Loucy (cell line): ENCODE data around the gene PKP1.

Source experiments
- H2AFZ ChIP-seq: fragments of 200-600 bp; sonication (generic); 2 replicates; pipeline ENCODE4 v1.6.0; 2016; ENCODE audit warnings: antibody characterized with exemption, mild to moderate bottlenecking, low read length, moderate library complexity
- H3F3A ChIP-seq: fragments of 200-600 bp; 2 replicates; pipeline ENCODE4 v1.6.0; 2016; ENCODE audit warnings: antibody characterized with exemption, low read depth, mild to moderate bottlenecking
- H3K27me3 ChIP-seq: fragments of 200-600 bp; sonication (generic); 2 replicates; pipeline ENCODE4 v1.6.1; 2014; ENCODE audit warnings: low read length, mild to moderate bottlenecking; ENCODE audit not compliant: insufficient read depth, poor library complexity, severe bottlenecking
- H3K36me3 ChIP-seq: fragments of 200-600 bp; sonication (generic); 2 replicates; pipeline ENCODE4 v1.6.1; 2016; ENCODE audit warnings: low read length; ENCODE audit not compliant: insufficient read depth
- H3K4me1 ChIP-seq: fragments of 200-600 bp; sonication (generic); 2 replicates; pipeline ENCODE4 v1.5.1; 2014; ENCODE audit warnings: low read length, mild to moderate bottlenecking; ENCODE audit not compliant: insufficient read depth, poor library complexity, severe bottlenecking
- H3K4me2 ChIP-seq: fragments of 200-600 bp; sonication (generic); 2 replicates; pipeline ENCODE4 v1.6.0; 2014; ENCODE audit warnings: antibody characterized with exemption, low read length, low read depth, mild to moderate bottlenecking; ENCODE audit not compliant: poor library complexity, severe bottlenecking
- H3K4me3 ChIP-seq: fragments of 200-600 bp; sonication (generic); 2 replicates; pipeline ENCODE4 v1.5.1; 2014; ENCODE audit warnings: low read length, mild to moderate bottlenecking, mixed read lengths; ENCODE audit not compliant: poor library complexity, severe bottlenecking
- H3K79me2 ChIP-seq: fragments of 200-600 bp; sonication (generic); 2 replicates; pipeline ENCODE4 v1.6.1; 2014; ENCODE audit warnings: low read length; ENCODE audit not compliant: insufficient read depth
- H3K9ac ChIP-seq: fragments of 200-600 bp; sonication (generic); 2 replicates; pipeline ENCODE4 v1.6.0; 2014; ENCODE audit warnings: mild to moderate bottlenecking, low read depth, low read length, moderate library complexity; ENCODE audit not compliant: poor library complexity, severe bottlenecking
- H3K9me2 ChIP-seq: fragments of 200-600 bp; sonication (generic); replicated peaks from 2 replicates; pipeline ENCODE4 v1.6.1; 2016; ENCODE audit warnings: low read depth, low read length, mixed read lengths
- H3K9me3 ChIP-seq: fragments of 200-600 bp; sonication (generic); 2 replicates; pipeline ENCODE4 v1.6.1; 2014; ENCODE audit warnings: mild to moderate bottlenecking, antibody characterized with exemption, low read length, low read depth; ENCODE audit not compliant: insufficient read depth
- H4K20me1 ChIP-seq: fragments of 200-600 bp; sonication (generic); 2 replicates; pipeline ENCODE4 v1.6.0; 2014; ENCODE audit warnings: antibody characterized with exemption, low read length, mild to moderate bottlenecking; ENCODE audit not compliant: insufficient read depth, poor library complexity, severe bottlenecking
- CTCF ChIP-seq: fragments of 200-600 bp; sonication (generic); conservative IDR thresholded peaks from 2 replicates; pipeline ENCODE4 v1.5.1; 2014; ENCODE audit warnings: mild to moderate bottlenecking, antibody characterized with exemption, low read length
- EZH2phosphoT487 ChIP-seq: fragments of 200-600 bp; IDR thresholded peaks from 2 replicates; pipeline ENCODE4 v1.6.1; 2018; ENCODE audit warnings: antibody characterized with exemption, mild to moderate bottlenecking, moderate library complexity, borderline replicate concordance

Gene PKP1

DNA sequence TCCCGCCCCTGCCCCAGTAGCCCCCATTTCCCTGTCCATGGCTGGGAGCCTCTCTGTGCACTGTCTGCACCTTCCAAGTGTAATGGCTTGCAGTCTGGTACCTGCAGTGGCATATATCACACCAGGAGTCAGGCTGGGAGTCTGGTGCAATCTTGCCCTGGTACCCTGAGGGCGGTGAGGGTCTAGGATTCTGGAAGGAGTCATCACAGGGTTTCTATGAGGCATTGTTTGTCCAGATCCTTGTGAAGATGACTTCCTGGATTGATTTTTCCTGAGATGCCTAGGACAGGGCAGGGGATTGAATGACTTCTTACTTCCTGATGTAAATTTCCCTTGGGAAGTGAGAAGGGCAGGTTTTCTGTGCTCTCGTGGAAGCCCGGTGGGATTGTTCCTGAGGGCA is 5.9 kb upstream of the PKP1 start:
- Histone ChIP-seq H3K9ac (no peak overlapping the region), H3F3A (no peaks in the 10 kb centered on the region), H2AFZ (no peak overlapping the region), H3K79me2 (no peaks in the 10 kb centered on the region), H3K27me3 (no peaks in the 10 kb centered on the region), H3K9me3 (no peaks in the 10 kb centered on the region), H3K36me3 (no peaks in the 10 kb centered on the region), H4K20me1 (no peaks in the 10 kb centered on the region), H3K4me3 (no peak overlapping the region), H3K4me2 (no peak overlapping the region), H3K9me2 (no peaks in the 10 kb centered on the region), H3K4me1 (no peaks in the 10 kb centered on the region)
- TF ChIP-seq EZH2phosphoT487 (no peak), CTCF (no peak)

GRCh38 chr1:201279313-201279712 is 4.0 kb upstream of the PKP1 start:
- Histone ChIP-seq H3F3A (no peaks in the 10 kb centered on the region), H3K4me3 (no peak overlapping the region), H2AFZ (no peak overlapping the region), H3K9me3 (no peaks in the 10 kb centered on the region), H3K79me2 (no peaks in the 10 kb centered on the region), H4K20me1 (no peaks in the 10 kb centered on the region), H3K27me3 (no peaks in the 10 kb centered on the region), H3K4me2 (no peak overlapping the region), H3K9ac (no peak overlapping the region), H3K36me3 (no peaks in the 10 kb centered on the region), H3K9me2 (no peaks in the 10 kb centered on the region), H3K4me1 (no peaks in the 10 kb centered on the region)
- TF ChIP-seq EZH2phosphoT487, result no peak
- TF ChIP-seq CTCF, result no peak

GRCh38 chr1:201280884-201281283 is 2.4 kb upstream of the PKP1 start:
- Histone ChIP-seq H3K9me3 (no peaks in the 10 kb centered on the region), H3F3A (no peaks in the 10 kb centered on the region), H4K20me1 (no peaks in the 10 kb centered on the region), H3K4me3 (no peak overlapping the region), H3K4me2 (no peak overlapping the region), H3K4me1 (no peaks in the 10 kb centered on the region), H3K36me3 (no peaks in the 10 kb centered on the region), H3K9me2 (no peaks in the 10 kb centered on the region), H2AFZ (no peak overlapping the region), H3K27me3 (no peaks in the 10 kb centered on the region), H3K79me2 (no peaks in the 10 kb centered on the region), H3K9ac (no peak overlapping the region)
- TF ChIP-seq CTCF, result no peak
- TF ChIP-seq EZH2phosphoT487, result no peak
